Activated naive CD4-positive, alpha-beta T cell treated with anti-CD3 and anti-CD28 coated beads, Interleukin-2, amount 10 ng/mL, durations not matched to agents 5 hours and 36 hours (primary cell): ENCODE data around the gene KLHL33. TPM values are rescaled to one million over a fixed set of nuclear protein-coding genes. Genes with fewer than 3 reads are reported as not detected.

Experiments used
- total RNA-seq, 2 experiments: library from RNA; stranded (reverse); gene quantifications; one replicate each; pipeline ENCODE4 v1.2.3, GENCODE V29; 2021

KLHL33 gene, protein sequence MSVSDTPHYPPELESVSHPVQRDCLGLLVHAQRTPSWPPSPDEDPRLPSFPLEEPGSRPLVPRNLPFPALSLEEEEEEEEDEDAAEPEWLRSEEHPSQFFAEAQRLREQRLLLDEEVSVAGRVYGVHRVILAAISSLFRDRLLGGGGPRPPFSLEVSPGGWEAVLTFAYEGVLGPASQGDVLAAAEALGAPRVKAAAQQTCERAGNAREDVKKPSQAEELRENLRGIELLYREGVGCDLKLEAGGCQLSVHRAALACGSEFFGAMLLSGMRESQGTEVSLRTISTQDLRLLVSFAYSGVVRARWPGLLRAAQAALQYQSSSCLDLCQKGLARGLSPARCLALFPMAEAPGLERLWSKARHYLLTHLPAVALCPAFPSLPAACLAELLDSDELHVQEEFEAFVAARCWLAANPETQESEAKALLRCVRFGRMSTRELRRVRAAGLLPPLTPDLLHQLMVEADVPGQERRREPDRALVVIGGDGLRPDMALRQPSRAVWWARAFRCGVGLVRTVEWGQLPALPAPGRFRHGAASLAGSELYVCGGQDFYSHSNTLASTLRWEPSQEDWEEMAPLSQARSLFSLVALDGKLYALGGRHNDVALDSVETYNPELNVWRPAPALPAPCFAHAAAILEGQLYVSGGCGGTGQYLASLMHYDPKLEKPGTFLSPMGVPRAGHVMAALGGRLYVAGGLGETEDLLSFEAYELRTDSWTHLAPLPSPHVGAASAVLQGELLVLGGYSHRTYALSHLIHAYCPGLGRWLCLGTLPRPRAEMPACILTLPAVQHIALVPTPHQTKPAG
- under 1 TPM; 0.13 to 0.19 TPM for total RNA-seq

DNA sequence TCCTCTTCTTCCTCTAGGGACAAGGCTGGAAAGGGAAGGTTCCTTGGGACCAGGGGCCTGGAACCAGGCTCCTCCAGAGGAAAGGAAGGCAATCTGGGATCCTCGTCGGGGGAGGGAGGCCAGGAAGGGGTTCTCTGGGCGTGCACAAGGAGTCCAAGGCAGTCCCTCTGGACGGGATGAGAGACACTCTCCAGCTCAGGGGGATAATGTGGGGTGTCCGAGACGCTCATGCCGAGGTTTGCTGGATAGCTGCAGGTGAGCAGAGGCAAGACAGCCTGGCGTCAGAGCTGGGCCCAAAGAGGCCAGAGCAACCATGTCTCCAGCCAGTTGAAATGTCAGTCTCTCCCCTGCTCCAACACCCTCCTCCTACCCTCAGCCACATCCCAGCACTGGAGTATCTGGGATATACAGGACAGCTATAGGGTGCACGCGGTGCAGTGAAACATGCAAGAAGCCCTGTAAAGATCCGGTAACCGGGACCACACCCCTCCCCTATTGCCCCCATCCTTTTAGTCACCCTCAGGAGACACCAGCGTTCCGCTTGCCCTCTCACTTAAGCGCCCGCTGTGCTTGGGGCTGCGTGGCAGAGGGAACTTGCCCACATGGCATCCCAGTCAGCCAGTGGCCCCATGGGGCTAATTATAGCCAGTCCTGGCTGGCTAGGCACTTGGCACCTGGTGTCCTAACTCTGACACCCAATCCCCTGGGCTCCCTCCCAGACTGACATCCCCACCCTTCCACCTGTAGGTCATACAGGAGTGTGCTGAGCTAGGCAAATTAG lies at the start of gene KLHL33:
TSS of gene KLHL33 (minus strand) at position 585 of the 781 bp plus-strand sequence. CDS start at position 230, 355 bp downstream.

DNA sequence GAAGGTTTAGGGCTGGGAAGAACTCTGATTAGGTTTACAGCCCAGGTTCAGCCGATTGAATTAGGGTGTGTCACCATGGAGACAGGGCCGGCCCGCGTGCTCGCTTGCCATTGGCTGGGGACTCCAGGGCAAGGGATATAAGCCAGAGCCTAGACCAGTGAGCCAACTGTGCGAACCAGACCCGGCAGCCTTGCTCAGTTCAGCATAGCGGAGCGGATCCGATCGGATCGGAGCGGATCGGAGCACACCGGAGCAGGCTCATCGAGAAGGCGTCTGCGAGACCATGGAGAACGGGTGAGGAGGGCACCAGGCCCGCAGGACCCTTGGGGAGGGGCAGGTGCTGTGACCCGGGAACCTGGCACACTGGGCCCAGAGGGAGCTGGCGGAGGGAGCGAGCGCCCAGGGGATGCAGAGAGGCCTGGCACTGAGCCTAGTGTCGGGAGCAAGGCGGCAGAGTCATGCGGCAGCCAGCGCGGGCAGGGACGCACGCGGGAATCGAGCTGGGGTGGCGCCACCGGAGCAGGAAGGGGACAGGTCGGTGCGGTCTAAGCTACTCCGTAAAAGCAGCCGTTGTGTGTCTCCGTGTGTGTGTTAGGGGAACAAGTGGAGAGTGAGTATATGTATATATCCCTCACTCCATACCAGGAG lies 33.4 kb upstream of the KLHL33 start, which contains the start of gene PNP:
TSS of gene PNP (plus strand) at position 165 of the 648 bp plus-strand sequence. CDS start at position 284, 119 bp downstream.

DNA sequence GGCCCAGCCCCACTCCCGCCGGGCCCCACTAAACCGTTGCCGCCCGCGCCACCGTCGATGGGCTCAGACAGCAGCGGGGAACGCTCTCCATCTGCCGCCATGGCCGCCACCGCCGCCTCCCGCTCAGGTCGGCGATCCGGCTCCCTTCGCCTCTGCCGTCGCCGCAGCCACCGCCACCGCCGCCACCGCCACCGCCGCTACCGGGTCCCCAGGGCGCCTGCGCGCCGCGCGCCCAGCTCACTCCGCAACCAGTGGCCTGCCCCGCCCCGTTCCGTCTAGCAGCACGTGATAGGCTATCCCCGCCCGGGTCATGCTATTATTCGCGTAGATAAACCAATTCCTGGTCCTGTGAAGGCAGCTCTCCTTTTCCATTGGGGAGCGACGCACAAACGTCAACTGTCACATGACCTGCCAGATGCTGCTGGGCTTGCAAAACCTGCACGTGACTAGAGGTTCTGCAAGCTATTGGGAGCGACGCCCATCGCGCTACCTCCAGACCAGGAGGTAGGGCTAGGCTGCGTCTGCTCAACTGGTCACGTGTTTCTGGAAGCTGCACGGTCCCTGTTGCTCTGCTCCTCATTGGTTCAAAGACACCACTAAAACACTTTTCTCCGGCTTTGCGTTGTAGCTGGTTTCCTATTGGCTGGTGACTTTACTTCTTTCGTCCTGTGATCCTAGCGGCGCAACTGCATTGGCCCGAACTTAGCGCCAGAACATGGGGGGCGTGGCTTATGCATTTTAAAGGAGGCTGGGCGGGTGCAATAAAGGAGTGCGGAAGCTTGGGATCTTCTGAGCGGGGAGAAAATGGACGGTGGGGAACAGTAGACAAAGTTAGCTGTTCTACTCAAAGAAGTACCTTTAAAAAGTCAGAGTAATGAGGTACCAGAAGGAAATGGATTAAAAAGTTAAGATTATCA lies 25.5 kb upstream of the KLHL33 start, which contains the start of gene PIP4P1:
TSS of gene PIP4P1 (minus strand) at position 210 of the 917 bp plus-strand sequence. CDS start at position 101, 109 bp downstream.

DNA sequence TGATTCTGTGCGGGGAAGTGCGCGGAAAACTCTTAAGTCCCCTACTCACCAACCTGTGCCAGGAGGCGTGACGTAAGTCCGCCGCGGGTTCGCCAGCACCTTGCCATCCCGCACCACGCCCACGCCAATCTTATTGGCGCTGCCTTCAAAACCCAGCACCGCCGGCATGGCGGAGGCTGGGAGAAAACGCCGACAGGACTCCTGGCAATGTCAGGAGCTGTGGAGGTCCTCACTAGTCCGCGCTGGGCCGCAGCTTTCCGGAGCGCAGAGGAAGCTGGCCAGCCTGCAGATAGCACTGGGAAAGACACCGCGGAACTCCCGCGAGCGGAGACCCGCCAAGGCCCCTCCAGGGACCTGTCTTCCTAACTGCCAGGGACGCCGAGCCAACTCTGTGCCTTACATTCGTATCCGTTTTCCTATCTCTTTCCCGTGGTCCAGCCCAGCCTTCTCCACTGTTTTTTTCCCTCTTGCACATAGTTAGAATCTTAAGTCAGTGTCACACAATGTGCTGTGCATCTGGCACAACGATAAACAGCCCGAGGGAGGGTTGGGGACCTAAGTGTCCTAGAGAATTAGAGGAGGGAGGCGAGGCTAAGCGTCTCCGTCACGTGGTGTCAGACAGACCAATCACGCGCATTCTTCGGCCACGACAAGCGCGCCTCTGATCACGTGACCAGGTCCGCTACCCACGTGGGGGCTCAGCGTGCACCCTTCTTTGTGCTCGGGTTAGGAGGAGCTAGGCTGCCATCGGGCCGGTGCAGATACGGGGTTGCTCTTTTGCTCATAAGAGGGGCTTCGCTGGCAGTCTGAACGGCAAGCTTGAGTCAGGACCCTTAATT lies 18.8 kb upstream of the KLHL33 start, which contains the start of the genes APEX1 and OSGEP:
TSS of gene APEX1 (plus strand) at position 711 of the 839 bp plus-strand sequence. CDS start 420 bp downstream, outside the sequence.
TSS of gene OSGEP (minus strand) at position 297 of the 839 bp plus-strand sequence. CDS start at position 168, 129 bp downstream.

DNA sequence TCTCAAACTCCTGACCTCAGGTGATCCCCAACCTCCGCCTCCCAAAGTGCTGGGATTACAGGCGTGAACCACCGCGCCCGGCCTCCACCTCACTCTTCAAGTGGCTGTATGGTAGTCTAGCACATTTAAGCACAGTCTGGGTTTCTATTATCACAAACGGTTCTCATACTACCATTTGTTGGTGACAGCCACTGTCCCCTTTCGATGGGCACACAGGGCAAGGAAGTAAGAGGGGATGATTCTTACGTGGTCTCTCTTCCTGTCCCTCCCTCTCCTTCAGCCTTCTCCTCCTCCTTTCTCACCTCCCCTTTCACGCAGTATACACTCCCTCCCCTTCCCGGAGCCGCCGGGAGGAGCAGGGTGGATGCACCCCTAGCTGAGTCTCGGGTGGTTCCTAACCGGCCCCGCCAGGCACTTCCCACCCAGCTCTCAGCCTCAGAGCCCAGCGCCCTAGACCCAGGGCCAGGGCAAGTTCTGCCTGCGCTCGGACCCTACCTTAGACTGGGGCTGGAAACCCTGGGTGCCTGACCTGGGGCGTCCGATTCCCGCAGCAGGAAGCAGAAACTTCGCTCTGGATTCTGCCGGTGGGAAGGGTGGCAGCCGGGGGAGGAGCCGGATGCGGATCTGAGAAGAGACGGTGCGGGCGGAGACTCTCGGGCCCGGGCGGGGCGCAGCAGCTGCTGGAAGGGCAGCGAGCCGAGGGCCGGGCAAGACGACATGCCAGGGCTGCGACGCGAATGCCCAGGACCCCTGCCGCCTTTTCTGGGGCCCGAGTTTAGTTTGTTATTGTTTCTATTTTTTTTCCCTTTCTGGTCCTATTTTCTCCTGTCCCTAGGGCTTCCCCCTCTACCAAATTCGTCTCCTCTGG lies 22.9 kb downstream of the KLHL33 start, which contains the start of gene TEP1:
TSS of gene TEP1 (minus strand) at position 626 of the 868 bp plus-strand sequence. CDS start 5,062 bp downstream, outside the sequence.

Other genes starting within 250 kb of the KLHL33 start
- gene OR11G2, start 245.3 kb downstream of the KLHL33 start, total RNA-seq: not detected
- gene OR11H6, start 212.5 kb downstream of the KLHL33 start, total RNA-seq: not detected
- not detected for gene OR11H7, start 207.2 kb downstream of the KLHL33 start, total RNA-seq
- not detected for gene OR11H4, start 196.9 kb downstream of the KLHL33 start, total RNA-seq
- gene TTC5, start 130.2 kb downstream of the KLHL33 start, total RNA-seq: 10 to 100 TPM; 17.5 to 22.1 TPM
- 10 to 100 TPM; 36.0 to 37.0 TPM for gene CCNB1IP1, start 102.9 kb downstream of the KLHL33 start, total RNA-seq
- gene PARP2, start 92.5 kb downstream of the KLHL33 start, total RNA-seq: 10 to 100 TPM; 25.1 to 25.2 TPM
- 10 to 100 TPM; 44.5 to 48.1 TPM for gene TEP1, start 22.7 kb downstream of the KLHL33 start, total RNA-seq
- 10 to 100 TPM; 48.0 to 49.1 TPM for gene OSGEP, start 18.6 kb upstream of the KLHL33 start, total RNA-seq
- 100 to 1,000 TPM; 162 to 164 TPM for gene APEX1, start 19.1 kb upstream of the KLHL33 start, total RNA-seq
- 10 to 100 TPM; 39.0 to 41.9 TPM for gene PIP4P1, start 25.3 kb upstream of the KLHL33 start, total RNA-seq
- gene PNP, start 33.2 kb upstream of the KLHL33 start, total RNA-seq: 100 to 1,000 TPM; 144 to 153 TPM
- gene RNASE10, start 69.4 kb upstream of the KLHL33 start, total RNA-seq: under 1 TPM; 0.18 to 0.53 TPM
- not detected for gene RNASE9, start 124.9 kb upstream of the KLHL33 start, total RNA-seq
- not detected for gene RNASE11, start 151.8 kb upstream of the KLHL33 start, total RNA-seq
- not detected for gene RNASE12, start 155.2 kb upstream of the KLHL33 start, total RNA-seq
- not detected for gene OR6S1, start 205.5 kb upstream of the KLHL33 start, total RNA-seq
- under 1 TPM; 0.41 to 0.45 TPM for gene RNASE4, start 248.4 kb upstream of the KLHL33 start, total RNA-seq